OCI-M2 (cell line): ENCODE measurements around the gene ANKMY1.

Source experiments
- DNase-seq: peaks from one replicate; lab custom pipeline; 2025; ENCODE audit not compliant: unreplicated experiment; lab: John Stamatoyannopoulos, UW

ANKMY1 gene, protein sequence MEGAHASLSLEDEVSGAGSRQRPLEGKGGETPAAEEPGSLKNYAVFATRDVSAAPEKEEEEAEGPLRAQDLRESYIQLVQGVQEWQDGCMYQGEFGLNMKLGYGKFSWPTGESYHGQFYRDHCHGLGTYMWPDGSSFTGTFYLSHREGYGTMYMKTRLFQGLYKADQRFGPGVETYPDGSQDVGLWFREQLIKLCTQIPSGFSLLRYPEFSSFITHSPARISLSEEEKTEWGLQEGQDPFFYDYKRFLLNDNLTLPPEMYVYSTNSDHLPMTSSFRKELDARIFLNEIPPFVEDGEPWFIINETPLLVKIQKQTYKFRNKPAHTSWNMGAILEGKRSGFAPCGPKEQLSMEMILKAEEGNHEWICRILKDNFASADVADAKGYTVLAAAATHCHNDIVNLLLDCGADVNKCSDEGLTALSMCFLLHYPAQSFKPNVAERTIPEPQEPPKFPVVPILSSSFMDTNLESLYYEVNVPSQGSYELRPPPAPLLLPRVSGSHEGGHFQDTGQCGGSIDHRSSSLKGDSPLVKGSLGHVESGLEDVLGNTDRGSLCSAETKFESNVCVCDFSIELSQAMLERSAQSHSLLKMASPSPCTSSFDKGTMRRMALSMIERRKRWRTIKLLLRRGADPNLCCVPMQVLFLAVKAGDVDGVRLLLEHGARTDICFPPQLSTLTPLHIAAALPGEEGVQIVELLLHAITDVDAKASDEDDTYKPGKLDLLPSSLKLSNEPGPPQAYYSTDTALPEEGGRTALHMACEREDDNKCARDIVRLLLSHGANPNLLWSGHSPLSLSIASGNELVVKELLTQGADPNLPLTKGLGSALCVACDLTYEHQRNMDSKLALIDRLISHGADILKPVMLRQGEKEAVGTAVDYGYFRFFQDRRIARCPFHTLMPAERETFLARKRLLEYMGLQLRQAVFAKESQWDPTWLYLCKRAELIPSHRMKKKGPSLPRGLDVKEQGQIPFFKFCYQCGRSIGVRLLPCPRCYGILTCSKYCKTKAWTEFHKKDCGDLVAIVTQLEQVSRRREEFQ

DNA sequence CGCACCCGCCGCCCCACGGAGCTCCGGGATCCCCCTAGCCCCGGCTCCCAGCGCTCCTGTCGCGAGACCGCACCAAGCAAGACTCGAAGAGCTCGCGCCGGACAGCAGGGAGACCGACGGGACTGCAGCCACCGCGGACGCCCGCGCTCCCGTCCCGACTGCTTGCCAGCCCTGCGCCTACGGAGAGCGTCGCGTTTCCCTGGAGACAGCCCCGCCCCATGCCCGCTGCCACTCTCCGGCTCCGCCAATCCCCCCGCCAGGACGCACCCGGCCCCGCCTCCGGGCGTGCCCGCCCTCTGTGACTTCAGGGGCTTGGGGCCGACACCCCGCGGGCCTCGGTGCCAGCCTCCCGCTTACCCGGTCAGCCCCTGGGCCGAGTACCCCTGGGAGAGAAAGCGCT, at the start of gene ANKMY1:
ANKMY1 (minus strand) TSS at position 181 of the 400 bp plus-strand sequence. CDS start 653 bp downstream, outside the sequence.
- DNase-seq = no peak

DNA sequence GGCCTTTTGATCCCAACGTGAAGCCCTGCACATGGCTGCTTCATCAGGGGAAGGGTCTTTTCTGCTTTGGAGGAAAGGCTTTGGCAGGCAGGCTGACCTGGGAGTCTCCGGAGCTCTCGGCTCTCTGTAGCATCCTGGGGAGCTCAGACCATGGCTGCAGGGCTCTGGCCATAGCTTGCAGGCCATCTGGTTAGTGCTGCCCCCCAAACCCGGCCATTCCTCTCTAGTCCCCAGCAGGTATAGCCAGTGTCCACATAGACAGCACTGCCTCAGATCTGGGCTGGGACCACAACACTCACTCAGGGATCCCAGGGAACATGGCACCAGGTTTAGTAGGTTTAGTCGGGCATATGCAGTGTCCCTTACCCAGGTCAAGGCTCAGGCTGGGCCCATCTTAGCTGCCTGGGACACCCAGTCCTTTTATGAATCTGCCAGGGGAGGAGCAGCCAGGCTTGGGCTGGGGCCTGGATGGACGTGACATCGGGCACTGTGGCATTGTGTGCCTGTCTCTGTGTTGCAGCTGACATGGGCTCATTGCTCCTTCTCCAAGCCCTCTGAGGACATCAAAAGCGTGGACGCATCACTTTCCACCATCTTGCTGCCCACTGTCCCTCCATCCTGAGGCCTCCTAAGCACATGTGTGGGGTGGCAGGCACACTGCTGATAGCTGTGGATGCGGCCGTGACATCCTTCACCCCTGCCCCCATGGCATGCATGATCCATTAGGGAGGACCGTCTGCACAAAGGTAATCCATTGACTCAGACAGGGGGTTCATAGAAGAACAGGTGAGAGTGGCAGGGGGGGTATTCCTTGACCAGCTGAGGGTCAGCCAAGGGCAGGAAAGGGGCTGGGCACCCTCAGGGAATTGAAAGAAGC, 48.3 kb upstream of the ANKMY1 start:
- DNase-seq = no peak

DNA sequence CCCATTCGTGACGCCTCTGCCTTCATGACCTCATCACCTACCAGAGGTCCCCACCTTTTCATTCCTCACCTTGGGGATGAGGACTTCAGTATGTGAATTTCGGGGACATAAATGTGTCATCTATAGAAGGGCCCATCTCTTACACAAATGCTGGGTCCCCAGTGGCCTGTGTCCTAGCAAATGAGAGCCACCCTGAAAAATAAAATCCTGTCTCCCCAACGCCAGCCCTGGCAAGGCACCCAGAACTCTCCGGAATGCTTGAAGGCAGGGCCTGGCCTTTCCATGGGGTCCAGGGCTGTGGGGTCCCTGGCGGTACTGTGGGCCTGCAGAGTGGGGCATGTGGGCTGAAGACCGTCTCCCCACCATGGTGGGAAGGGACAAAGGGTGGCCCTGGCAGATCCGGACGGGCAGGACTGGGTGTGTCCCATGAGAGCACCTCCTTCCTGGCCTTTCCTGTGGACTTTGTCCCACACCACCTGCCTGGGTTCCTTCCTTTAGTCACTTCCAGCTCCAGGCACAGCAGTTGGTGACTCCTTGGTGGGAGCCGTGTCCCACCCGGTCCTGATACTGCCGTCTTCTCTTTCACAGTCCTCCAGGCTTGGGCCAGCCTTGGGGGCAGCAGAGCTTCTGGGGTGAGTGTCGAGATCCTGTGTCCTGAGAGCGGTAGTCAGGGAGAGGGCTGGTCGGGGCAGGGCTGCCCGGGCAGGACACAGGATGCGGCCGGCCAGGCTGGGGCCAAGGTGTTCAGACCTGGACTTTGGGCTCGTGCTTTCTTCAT, 47.3 kb upstream of the ANKMY1 start:
- DNase-seq = no peak

DNA sequence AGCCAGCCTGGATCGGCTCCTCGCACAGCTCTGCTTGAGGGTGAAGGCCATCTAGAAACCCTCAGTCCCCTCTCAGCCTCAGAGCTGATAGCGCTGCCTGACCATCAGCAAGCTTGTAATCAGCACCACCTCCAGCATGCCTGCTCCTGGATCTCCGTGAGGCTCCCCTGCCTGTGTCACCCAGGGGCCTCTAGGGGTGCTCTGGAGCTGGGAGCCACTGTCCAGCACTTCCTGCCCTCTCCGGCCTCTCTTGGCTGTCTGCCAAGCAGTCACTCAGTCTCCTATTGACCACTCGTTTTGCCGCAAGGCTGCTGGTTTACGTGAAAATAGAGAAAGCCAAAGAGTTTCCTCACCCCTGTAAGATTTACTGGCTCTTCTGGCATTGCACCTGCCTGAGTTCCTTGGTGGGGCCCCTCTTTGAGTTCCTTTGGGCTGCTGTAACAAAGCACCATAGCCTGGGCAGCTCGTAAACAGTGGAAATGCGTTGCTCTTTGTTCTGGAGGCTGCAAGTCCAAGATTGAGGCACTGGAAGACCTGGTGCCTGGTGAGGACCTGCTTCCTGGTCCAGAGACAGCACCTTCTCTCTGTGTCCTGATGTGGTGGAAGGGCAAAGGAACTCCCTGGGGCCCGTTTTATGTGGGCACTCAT, 46.6 kb upstream of the ANKMY1 start:
- no peak for DNase-seq

DNA sequence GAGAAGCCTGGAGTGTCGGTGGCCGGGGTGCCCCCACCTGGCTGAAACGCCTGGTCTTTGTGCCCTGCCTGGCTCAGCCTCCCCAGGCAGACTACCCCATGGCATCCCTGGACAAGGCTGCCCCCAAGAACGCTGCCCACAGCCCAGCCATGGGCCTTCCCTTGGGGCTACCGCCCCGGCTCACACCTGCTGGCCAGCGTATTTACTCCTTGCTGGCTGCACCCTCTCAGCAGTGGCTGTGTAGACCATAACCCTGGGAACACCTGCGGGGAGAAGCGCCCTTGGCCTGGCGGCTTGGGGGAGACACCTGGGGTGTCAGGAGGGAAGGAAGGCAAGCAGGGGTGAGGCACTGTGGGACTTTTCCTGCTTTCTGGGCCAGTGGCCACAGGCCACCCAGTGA, 46.1 kb upstream of the ANKMY1 start:
- no peak for DNase-seq

DNA sequence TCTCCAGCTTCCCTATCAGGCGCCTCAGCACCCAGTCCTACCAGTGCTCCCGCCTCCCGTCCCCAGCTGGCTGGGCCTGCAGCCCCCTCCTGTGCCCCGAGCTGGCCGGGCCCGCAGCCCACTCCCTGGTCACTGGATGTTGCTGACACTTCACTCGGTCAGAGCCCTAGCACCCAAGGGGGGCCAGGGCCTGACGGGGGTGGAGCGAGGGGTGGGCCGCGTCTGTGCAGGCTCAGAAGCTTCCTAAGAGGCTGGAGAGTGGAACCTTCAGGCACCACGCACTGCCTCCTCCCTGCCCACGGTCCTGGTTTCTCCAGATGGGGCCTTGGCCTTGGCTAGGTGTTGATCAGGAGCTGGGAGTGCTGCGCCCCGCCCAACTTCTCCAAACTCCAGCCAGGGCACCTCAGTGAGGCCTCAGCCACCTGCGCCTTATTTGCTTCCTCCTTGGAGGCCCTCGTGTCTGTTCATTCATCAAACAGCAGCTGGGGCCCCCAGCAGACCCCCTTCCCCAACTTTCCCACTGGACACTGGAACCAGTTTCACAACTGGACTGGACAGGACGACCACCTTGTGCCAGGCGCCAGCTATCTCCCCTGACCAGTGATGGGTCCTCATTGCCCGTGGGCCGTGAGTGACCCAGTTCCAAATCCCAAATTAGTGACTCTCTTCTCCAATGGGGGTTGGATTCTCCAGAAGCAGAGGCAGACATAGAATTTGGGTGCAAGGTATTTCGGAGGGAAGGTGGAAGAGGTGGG, 45.5 kb upstream of the ANKMY1 start:
- no peak for DNase-seq

DNA sequence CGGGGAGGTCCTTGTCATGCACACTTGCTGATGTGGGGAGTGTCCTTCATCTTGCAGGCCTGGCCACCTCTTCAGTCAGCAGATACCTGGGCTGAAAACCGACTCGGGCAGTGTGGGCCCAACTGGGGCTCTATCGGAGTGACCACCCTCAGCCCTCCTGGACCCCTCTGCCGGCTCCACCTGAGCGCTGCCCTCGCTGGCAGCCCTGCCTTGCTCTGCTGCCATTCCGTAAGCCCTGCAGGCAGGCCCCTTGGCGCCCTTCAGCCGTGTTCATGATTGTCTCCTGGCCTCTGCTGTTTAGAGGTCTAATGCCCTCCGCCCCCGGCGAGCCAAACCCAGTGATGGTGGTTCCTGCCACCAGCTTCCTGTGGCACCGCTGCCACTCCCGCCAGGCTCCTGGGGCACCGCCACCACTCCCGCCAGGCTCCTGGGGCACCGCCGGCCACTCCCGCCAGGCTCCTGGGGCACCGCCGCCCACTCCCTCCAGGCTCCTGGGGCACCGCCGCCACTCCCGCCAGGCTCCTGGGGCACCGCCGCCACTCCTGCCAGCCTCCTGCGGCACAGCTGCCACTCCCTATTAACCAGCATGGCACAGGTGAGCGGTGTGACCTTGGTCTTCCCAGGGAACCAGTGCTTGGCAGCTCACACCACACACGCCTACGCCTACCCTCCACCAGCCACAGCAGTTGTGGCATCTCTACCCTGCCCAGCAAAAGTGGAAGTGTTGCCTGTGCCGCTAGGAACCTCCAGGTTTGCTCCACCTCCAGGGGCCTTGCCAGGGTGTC, 44.7 kb upstream of the ANKMY1 start:
- DNase-seq = no peak

DNA sequence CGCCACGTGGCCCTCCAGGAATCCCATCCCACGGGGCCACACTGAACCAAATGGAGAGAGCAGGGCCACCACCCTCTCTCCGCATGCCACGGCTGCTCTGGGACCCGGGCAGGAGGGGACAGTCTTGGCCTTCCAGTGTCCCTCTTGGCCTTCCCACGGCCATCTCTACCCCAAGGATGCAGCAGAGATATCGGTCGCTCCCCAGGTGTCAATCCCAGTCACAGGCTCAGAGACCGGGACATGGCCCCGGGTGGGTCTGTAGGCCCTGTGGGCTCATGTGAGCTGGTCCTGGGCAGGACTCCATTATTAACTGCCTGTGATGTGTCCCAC, 44.0 kb upstream of the ANKMY1 start:
- no peak for DNase-seq

DNA sequence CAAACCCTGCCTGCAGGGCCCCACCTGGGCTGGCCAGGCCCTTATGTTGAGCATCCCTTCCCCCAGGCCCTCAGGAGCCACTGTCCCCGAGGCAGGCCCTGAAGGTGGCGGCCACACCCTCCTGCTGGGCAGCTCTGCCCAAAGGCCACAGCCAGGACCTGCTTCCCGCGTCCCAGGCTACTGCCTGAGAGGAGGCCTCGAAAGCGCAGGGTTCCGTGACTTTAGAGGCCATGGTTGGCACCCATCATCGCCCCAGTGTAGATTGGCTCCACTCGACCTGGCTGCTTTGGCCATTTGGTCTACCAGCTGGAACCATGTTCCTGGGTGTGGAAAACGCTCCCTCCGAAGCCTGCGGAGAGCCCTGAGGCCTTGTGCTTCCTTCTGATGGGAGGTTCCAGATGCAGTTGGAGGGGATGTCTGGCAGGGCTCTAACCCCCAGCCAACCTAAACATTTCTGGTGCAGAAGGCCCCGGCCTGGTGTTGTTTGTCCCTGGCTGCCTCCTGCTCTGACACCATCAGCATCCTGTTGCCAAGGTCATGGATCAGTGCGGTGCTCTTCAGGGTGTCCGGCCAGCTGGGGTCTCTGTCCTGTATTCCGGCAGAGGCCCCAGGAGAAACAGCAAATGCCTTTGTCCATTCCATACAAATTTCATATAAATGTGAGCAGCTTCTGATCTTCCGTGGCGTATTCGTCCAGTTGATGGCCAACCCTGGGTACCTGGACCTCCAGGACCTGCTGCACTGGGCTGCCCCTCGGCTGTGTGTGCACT, 43.5 kb upstream of the ANKMY1 start:
- no peak for DNase-seq

DNA sequence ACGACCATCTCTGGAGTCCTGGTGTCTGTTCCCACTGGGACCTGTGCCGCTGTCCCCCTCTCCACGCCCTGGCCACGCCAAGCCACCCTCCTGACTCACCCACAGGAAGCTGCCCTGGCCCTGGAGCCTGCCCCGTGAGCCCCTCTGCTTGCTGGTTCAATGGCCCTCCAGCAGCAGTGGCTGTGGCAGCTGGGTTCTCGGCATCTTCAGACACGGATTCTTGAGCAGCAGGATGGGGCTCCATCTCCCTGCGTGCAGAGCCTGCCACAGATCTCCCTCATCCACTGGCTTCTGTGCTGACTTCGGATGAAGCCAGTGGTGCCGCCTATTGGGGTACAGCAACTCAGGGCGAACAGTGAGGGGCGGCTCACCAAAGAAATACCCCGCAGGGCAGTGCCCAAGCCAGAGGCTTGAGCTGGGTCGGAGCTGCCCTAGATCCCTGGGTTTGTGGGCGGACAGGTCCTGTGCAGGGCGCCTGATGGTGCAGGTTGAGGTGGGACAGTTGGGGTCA, 42.7 kb upstream of the ANKMY1 start:
- DNase-seq = no peak

DNA sequence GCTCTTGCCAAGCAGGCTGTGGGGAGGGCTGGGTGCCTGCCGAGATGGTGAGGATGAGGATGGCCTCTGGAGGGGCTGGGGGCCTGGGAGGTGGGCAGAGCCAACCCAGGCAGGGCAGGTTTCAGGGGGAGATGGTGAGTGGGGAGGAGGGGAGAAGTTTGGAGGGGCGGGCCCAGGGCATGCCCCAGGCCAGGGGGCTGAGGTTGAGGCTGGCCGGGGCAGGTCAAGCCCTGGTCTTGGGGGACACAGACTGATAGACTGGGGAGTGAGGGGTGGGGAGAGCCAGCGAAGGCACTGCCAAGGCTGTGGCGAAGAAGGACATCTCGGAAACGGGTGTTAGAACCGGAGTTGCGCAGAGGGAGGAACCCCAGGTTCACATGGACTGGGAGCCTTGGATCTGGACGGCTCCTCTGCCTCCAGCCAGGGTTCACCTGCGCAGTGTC, 41.4 kb upstream of the ANKMY1 start:
- DNase-seq = no peak

DNA sequence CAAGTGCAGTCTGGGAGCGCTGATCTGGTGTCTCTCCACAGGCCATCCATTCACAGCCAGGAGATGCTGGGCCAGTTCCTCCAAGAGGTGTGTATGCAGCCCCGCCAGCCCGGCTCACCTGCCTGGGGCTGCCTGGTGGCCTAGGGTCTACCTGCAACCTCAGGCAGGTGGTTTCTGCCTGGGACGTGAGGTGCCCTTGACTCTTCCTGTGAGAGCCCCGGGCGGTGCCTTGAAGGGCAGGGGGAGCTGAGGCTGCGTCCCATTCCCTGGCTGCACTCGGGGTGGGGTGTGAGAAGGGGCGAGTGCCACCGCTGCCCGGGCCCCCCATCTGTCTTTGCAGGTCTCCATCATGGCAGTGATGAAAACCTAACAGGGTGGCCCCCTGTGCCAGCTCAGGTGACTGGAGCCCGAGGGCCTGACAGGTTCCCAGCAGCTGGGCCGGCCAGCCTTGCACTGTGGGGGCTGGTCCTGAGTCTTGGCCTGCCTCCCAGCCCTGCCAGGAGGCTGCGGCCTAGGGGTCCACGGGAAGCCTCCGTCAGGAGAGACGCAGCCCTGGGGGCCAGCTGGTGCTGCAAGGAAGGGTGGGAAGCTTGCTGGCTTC, 40.6 kb upstream of the ANKMY1 start:
- no peak for DNase-seq

DNA sequence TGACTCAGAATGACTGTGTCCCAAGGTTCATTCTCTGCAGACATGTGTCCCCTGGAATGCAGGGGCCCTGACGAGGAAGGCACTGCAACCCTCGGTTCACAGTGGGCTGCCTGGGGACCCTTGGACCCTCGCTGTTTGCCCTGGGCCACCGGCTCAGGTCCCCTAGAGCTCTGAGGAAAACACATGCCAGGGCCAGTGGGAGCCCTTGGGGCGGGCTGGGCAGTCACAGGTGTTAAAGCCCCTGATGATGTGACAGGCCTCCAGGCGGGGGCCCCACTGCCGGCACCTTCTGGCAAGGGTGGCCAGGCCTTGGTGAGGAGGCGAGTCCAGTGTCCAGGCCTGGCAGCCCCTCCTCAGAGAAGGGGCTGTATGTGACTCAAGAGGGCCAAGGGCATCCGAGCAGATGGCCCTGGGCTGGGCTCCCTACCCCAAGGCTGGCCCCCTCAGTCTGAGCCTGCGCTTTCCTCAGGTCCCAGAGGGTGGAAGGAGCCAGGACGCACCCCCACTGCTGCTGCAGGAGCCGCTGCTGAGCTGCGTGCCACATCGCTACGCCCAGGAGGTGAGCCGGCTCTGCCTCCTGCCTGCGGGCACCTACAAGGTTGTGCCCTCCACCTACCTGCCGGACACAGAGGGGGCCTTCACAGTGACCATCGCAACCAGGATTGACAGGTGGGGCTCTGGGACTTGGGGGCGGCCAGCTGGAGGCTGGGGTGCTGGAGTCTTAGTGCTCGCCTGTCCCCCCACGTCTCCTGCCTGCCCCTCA, 39.8 kb upstream of the ANKMY1 start:
- DNase-seq = no peak

DNA sequence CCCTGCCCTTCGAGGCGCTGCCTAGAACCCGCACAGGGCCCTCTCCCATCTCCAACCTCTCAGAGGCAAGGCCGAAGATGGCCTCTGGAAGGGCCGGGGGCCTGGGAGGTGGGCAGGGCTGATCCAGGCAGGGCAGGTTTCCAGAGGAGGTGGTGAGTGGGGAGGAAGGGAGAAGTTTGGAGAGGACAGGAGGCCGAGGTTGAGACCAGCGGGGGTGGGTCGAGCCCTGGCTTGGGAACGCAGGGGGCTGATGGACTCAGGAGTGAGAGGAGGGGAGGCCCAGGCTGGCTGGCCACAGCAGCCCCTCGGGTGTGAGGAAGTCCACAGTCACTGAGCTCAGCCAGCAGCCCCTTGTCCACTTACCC, 39.2 kb upstream of the ANKMY1 start:
- no peak for DNase-seq

DNA sequence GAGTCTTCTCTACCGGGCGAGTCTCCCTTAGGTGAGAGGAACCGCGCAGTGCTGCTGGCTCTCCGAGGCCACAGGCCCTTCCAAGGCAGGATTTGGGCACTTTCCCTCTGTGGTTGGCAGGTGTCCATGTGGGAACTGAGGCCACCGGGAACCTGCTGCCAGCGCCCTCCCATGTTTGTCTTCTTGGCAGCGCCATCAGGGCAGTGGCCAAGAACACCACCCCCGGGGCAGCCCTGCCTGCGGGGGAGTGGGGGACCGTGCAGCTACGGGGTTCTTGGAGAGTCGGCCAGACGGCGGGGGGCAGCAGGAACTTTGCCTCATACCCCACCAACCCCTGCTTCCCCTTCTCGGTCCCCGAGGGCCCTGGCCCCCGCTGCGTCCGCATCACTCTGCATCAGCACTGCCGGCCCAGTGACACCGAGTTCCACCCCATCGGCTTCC, 38.7 kb upstream of the ANKMY1 start:
- DNase-seq = no peak

DNA sequence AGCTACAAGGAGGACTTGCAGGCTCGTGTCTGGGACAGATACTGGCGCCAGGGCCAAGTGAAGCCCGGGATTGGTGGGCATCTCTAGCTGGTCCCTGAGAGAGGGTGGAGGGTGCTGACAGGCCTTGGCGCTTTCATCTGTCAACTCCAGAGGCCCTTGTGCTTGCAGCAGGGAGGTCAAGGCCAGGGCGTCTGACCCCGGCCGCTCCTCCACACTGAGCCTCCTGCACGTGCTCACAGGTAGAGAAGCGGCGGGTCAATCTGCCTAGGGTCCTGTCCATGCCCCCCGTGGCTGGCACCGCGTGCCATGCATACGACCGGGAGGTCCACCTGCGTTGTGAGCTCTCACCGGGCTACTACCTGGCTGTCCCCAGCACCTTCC, 38.3 kb upstream of the ANKMY1 start:
- no peak for DNase-seq
